GM19463 (cell line): Measurements from ENCODE around the gene TRIM61.
"Not testable (repeated sequence)": the region's sequence is repeated elsewhere in the genome, so short reads cannot be mapped to it uniquely, and the experiment has no call there.

ENCODE experiments used
- ATAC-seq: cut with Tn5 transposase; IDR thresholded peaks from one replicate; pipeline ENCODE4 v1.9.1; 2021; ENCODE audit warnings: mild to moderate bottlenecking, moderate library complexity; ENCODE audit not compliant: unreplicated experiment

The TRIM61 gene

GRCh38 chr4:164977243-164978164, at the start of gene TRIM61:
Gene TRIM61, minus strand, starts transcription at chr4:164977657. Its CDS starts 7,655 bp downstream, at chr4:164970002.
- ATAC-seq: peak; percentile 96

- not testable (repeated sequence) for ATAC-seq
Observed at GRCh38 chr4:165025782-165026181, 48.3 kb upstream of the TRIM61 start.

- ATAC-seq: not testable (repeated sequence)
Observed at GRCh38 chr4:165019995-165020394, 42.5 kb upstream of the TRIM61 start.

GRCh38 chr4:165016971-165017370, 39.5 kb upstream of the TRIM61 start:
- ATAC-seq: peak; percentile 54

- ATAC-seq: no peak
Observed at GRCh38 chr4:165013691-165014090, 36.2 kb upstream of the TRIM61 start.

- no peak for ATAC-seq
Observed at GRCh38 chr4:165011403-165011802, 33.9 kb upstream of the TRIM61 start.

GRCh38 chr4:165010991-165011390, 33.5 kb upstream of the TRIM61 start:
- no peak for ATAC-seq

- ATAC-seq: no peak
Observed at GRCh38 chr4:165010487-165010886, 33.0 kb upstream of the TRIM61 start.

- peak; percentile 65 for ATAC-seq
Observed at GRCh38 chr4:165009493-165010227, 32.2 kb upstream of the TRIM61 start.

GRCh38 chr4:165006886-165007285, 29.4 kb upstream of the TRIM61 start:
- no peak for ATAC-seq

GRCh38 chr4:165006456-165006855, 29.0 kb upstream of the TRIM61 start:
- ATAC-seq: no peak

- no peak for ATAC-seq
Observed at GRCh38 chr4:165005352-165005925, 28.0 kb upstream of the TRIM61 start.

- not testable (repeated sequence) for ATAC-seq
Observed at GRCh38 chr4:165001957-165002356, 24.5 kb upstream of the TRIM61 start.

GRCh38 chr4:164998526-164999080, 21.1 kb upstream of the TRIM61 start:
- ATAC-seq: not testable (repeated sequence)

- no peak for ATAC-seq
Observed at GRCh38 chr4:164997941-164998340, 20.5 kb upstream of the TRIM61 start.

- no peak for ATAC-seq
Observed at GRCh38 chr4:164997324-164997723, 19.9 kb upstream of the TRIM61 start.

- not testable (repeated sequence) for ATAC-seq
Observed at GRCh38 chr4:164996123-164996522, 18.7 kb upstream of the TRIM61 start.

GRCh38 chr4:164990786-164991185, 13.3 kb upstream of the TRIM61 start:
- not testable (repeated sequence) for ATAC-seq

- no peak for ATAC-seq
Observed at GRCh38 chr4:164989471-164989870, 12.0 kb upstream of the TRIM61 start.

GRCh38 chr4:164971929-164972328, 5.5 kb downstream of the TRIM61 start:
- ATAC-seq: not testable (repeated sequence)

GRCh38 chr4:164959896-164960295, 17.6 kb downstream of the TRIM61 start:
- no peak for ATAC-seq
